Upper lobe of left lung (tissue), 6 donors: Measurements from ENCODE around the gene ASH1L. TPM values are rescaled to one million over a fixed set of nuclear protein-coding genes. Genes with fewer than 3 reads are reported as not detected.
"Not testable (repeated sequence)": the region's sequence is repeated elsewhere in the genome, so short reads cannot be mapped to it uniquely, and the experiment has no call there.

Experiments
- ATAC-seq, 2 donors: fragments of 200-7000 bp; cut with Tn5 transposase; one replicate each; pipeline ENCODE4 v1.9.1; 2022; ENCODE audit warnings: mild to moderate bottlenecking in 2 of 2, moderate library complexity in 2 of 2; ENCODE audit not compliant: low FRiP score in 2 of 2
- DNase-seq, 2 donors: peaks; one replicate each; pipeline ENCODE4 v3.0.0-alpha.2; 2019 to 2020
- H3K27ac ChIP-seq, 4 donors: fragments of 200-600 bp; sonication (generic); one replicate each; pipeline ENCODE4 v1.5.1; 2016 to 2019
- H3K27me3 ChIP-seq, 4 donors: fragments of 200-600 bp; sonication (generic); one replicate each; pipeline ENCODE4 v1.5.1; 2017 to 2019
- H3K36me3 ChIP-seq, 4 donors: fragments of 200-600 bp; sonication (generic); one replicate each; pipeline ENCODE4 v1.5.1; 2016 to 2019
- H3K4me1 ChIP-seq, 4 donors: fragments of 200-600 bp; sonication (generic); one replicate each; pipeline ENCODE4 v1.5.1; 2018 to 2019
- H3K4me3 ChIP-seq, 4 donors: fragments of 200-600 bp; sonication (generic); one replicate each; pipeline ENCODE4 v1.5.1; 2017 to 2019; ENCODE audit warnings: mild to moderate bottlenecking in 2 of 4, moderate library complexity in 1 of 4
- H3K9me3 ChIP-seq, 4 donors: fragments of 200-600 bp; sonication (generic); one replicate each; pipeline ENCODE4 v1.5.1; 2018 to 2019
- EP300 ChIP-seq, 4 donors: sonication (generic); formaldehyde crosslinking; IDR thresholded peaks; one replicate each; pipeline ENCODE4 v1.5.1; 2017; ENCODE audit warnings: antibody characterized with exemption in 4 of 4, control low read depth in 2 of 4
- POLR2A ChIP-seq, 4 donors: fragments of 450-650 bp; IDR thresholded peaks; one replicate each; pipeline ENCODE4 v1.5.1; 2016 to 2017; ENCODE audit warnings: antibody characterized with exemption in 4 of 4, mild to moderate bottlenecking in 2 of 4
- POLR2AphosphoS5 ChIP-seq, 2 donors: sonication (generic); formaldehyde crosslinking; IDR thresholded peaks; one replicate each; pipeline ENCODE4 v1.5.1; 2017; ENCODE audit warnings: antibody characterized with exemption in 2 of 2
- WGBS, 2 donors: methylation state at CpG; one replicate each; pipeline ENCODE4 v1.1.5; 2017 to 2018; 5-methylcytosine and 5-hydroxymethylcytosine counted together
- total RNA-seq, 6 donors: library from RNA; depleted of rRNA in 4 of 6; stranded (reverse); fragments of >200 nt in 4 of 6; gene quantifications; one replicate each; pipeline versions ENCODE4 v1.1.0 to v1.2.1, GENCODE V29; 2016 to 2021
- TF ChIP-seq, protein P1 (sequence below), 6 experiments: fragments of 450-650 bp in 4 of 6; fragments of 200-600 bp in 2 of 6; sonication (generic) in 2 of 6; IDR thresholded peaks; one replicate each; pipeline ENCODE4 v1.5.1; 2016 to 2019; ENCODE audit warnings: antibody characterized with exemption in 6 of 6
- donor health status: DM: no; HTN: no; CAD: no; lungs with moderate emphysema.
- donor health status: DM: no; HTN: yes; CAD: no; lungs with severe emphysema.

The ASH1L gene
- total RNA-seq, 6 donors from 2014 or later: 43.5 to 68.8 (median 55.1) TPM

DNA sequence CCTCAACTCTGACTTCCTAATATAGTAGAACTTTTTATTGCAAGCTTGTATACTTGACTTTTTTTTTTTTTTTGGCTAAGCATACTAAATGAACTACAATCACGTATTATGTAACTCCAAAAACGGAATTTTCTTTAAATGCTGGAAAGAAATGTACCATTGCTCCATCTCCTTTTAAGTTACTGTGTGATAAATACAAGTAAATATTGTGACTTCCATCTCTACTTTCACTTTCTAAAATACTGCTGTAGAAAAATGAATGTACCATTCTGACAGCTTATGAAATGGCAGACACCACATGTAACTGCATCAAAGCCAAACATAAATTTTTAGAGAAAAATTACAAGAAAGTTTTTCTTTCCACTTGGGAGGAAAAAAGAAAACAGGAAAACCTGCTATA is 54.7 kb downstream of the ASH1L start:
- H3K27me3 ChIP-seq: no peaks in the 10 kb centered on the region
- peaks cover 16 to 19% (median 17%) of the 10 kb centered on the region in 4 donors for H3K4me1 ChIP-seq
- no peak for DNase-seq
- no peaks in the 10 kb centered on the region for H3K9me3 ChIP-seq
- 23 to 26% methylated on average over 2 of the region's 2 CpGs for WGBS, 2 donors
- ATAC-seq: no peak
- TF ChIP-seq POLR2A (IDR thresholded peaks at IDR 0.05) (no peak), EP300 (IDR thresholded peaks at IDR 0.05) (no peak), POLR2AphosphoS5 (IDR thresholded peaks at IDR 0.05) (no peak)
- TF ChIP-seq, protein P1, sequence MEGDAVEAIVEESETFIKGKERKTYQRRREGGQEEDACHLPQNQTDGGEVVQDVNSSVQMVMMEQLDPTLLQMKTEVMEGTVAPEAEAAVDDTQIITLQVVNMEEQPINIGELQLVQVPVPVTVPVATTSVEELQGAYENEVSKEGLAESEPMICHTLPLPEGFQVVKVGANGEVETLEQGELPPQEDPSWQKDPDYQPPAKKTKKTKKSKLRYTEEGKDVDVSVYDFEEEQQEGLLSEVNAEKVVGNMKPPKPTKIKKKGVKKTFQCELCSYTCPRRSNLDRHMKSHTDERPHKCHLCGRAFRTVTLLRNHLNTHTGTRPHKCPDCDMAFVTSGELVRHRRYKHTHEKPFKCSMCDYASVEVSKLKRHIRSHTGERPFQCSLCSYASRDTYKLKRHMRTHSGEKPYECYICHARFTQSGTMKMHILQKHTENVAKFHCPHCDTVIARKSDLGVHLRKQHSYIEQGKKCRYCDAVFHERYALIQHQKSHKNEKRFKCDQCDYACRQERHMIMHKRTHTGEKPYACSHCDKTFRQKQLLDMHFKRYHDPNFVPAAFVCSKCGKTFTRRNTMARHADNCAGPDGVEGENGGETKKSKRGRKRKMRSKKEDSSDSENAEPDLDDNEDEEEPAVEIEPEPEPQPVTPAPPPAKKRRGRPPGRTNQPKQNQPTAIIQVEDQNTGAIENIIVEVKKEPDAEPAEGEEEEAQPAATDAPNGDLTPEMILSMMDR (IDR thresholded peaks at IDR 0.05): no peak
- H3K36me3 ChIP-seq: peaks cover 0 to 10% (median 3%) of the 10 kb centered on the region in 4 donors
- H3K27ac ChIP-seq: peak overlapping the region in 1 of 4 donors; percentile 0
- H3K4me3 ChIP-seq: no peak overlapping the region

DNA sequence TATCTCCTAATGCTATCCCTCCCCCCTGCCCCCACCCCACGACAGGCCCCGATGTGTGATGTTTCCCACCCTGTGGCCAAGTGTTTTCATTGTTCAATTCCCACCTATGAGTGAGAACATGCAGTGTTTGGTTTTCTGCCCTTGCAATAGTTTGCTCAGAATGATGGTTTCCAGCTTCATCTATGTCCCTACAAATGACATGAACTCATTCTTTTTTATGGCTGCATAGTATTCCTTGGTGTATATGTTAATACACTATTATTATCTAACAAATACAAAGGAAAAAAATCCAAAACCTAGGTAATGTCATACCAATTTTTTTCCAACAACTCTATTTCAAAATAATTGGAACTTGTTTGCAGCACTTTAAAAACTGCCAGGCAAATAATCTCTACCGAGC is 56.6 kb downstream of the ASH1L start:
- WGBS, 2 donors: 98 to 99% methylated on average over 3 of the region's 3 CpGs
- not testable (repeated sequence) for DNase-seq, H3K27ac ChIP-seq, H3K4me3 ChIP-seq, H3K27me3 ChIP-seq, H3K36me3 ChIP-seq, ATAC-seq, H3K9me3 ChIP-seq
- H3K4me1 ChIP-seq: peaks cover 12 to 19% (median 16%) of the 10 kb centered on the region in 4 donors

DNA sequence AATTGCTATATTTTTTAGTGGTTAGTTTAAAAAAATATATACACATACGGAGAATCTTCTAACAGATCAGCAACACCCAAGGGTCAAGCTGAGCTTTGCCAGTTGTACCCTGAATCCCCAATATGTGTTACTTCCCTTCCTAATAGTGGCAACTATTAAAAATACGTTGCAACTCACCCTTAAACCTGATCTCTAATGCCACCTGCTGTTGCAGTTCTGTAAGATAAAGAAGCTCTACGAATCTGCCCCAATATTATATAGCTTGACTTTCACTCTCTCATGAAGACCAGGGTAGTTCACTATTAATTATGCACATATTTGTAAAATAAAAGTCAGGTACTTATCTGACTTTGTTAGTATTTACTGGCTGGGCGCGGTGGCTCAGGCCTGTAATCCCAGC is 58.4 kb downstream of the ASH1L start:
- Histone ChIP-seq H3K4me1 (peaks cover 22 to 30% (median 26%) of the 10 kb centered on the region in 4 donors), H3K27ac (no peak overlapping the region), H3K27me3 (no peaks in the 10 kb centered on the region), H3K36me3 (no peaks in the 10 kb centered on the region), H3K4me3 (no peak overlapping the region), H3K9me3 (no peaks in the 10 kb centered on the region)
- TF ChIP-seq POLR2A (IDR thresholded peaks at IDR 0.05): no peak
- TF ChIP-seq, protein P1 (IDR thresholded peaks at IDR 0.05): peak in 2 of 6 experiments; percentile 22 to 32
- no peak for TF ChIP-seq POLR2AphosphoS5 (IDR thresholded peaks at IDR 0.05)
- no peak for TF ChIP-seq EP300 (IDR thresholded peaks at IDR 0.05)
- no peak for DNase-seq
- ATAC-seq: peak in 1 of 2 donors; percentile 58
- WGBS, 2 donors: 51 to 61% methylated on average over 5 of the region's 5 CpGs

DNA sequence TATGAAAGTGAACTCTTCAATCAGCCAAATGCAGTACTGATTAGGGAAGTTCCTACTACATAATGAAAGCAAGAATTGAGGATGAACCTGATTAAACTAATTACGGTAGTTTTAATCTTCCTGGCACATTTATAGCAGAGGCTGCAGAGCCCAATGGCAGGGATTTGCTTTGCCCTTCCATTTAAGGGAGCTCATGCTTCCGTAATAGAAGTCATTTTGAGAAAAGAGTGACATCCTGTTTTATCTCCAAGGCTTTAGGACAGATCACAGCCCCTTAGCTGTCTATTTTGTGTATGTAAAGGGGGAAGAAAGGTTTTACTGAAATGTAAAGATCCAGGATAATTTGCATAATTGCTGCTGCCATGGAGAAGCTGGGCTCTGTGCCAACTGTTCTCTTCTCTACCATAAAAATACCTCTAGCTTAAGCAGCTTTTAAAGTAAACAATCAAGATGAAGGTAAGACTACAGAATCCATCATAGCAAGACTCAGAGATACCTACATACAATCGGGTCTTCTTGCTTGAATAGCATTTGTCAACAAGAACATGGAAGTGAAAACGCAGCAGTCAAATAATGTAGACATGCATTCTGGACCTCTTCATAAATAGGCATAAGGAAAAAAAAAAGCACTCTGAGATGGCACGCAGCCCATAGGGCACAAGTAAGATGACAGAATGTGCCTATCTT is 62.5 kb downstream of the ASH1L start:
- no peak for ATAC-seq
- no peak overlapping the region for H3K4me3 ChIP-seq
- TF ChIP-seq POLR2A (IDR thresholded peaks at IDR 0.05): no peak
- TF ChIP-seq, protein P1 (IDR thresholded peaks at IDR 0.05): no peak
- TF ChIP-seq EP300 (IDR thresholded peaks at IDR 0.05): no peak
- no peak for TF ChIP-seq POLR2AphosphoS5 (IDR thresholded peaks at IDR 0.05)
- no peak overlapping the region for H3K27ac ChIP-seq
- peaks cover 6 to 16% (median 14%) of the 10 kb centered on the region in 4 donors for H3K4me1 ChIP-seq
- H3K36me3 ChIP-seq: no peaks in the 10 kb centered on the region
- no peaks in the 10 kb centered on the region for H3K9me3 ChIP-seq
- no peak for DNase-seq
- 57 to 66% methylated on average over 5 of the region's 5 CpGs for WGBS, 2 donors
- H3K27me3 ChIP-seq: no peaks in the 10 kb centered on the region

DNA sequence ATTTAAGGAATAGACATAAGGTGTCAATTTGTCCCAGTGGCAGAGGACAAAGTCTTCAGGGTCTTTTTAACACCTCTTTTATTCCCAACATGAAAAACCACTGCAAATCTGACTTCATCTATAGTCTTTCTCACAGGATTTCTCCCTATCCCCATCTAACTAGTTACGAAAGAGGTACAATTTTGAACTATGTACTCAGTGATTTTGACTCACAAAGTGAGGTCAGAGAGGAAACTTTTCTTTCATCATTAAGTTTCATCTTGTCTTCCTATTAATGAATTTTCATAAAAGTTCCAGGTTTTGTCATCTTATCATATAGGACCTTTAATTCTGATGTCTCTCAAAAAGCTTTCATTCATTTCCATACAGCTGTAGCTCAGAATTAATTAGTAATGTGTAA is 63.3 kb downstream of the ASH1L start:
- H3K27me3 ChIP-seq: no peaks in the 10 kb centered on the region
- TF ChIP-seq POLR2A (IDR thresholded peaks at IDR 0.05): no peak
- TF ChIP-seq, protein P1 (IDR thresholded peaks at IDR 0.05): no peak
- TF ChIP-seq EP300 (IDR thresholded peaks at IDR 0.05): no peak
- no peak for TF ChIP-seq POLR2AphosphoS5 (IDR thresholded peaks at IDR 0.05)
- no peak overlapping the region for H3K4me3 ChIP-seq
- DNase-seq (no peak), ATAC-seq (no peak)
- H3K36me3 ChIP-seq: no peaks in the 10 kb centered on the region
- peaks cover 9 to 20% (median 13%) of the 10 kb centered on the region in 4 donors for H3K4me1 ChIP-seq
- no peak overlapping the region for H3K27ac ChIP-seq
- H3K9me3 ChIP-seq: no peaks in the 10 kb centered on the region
- WGBS, 2 donors: 92 to 93% methylated on average over 1 of the region's 1 CpG

DNA sequence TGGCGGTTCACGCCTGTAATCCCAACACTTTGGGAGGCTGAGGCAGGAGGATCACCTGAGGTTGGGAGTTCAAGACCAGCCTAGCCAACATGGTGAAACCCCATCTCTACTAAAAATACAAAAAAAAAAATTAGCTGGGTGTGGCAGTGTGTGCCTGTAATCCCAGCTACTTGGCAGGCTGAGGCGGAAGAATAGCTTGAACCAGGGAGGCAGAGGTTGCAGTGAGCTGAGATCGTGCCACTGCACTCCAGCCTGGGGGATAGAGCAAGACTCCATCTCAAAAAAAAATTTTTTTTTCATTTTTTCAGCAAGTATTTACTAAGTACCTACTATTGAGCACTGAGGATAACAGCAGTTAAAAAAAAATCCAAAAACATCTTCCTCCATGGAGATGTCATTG is 69.0 kb downstream of the ASH1L start:
- not testable (repeated sequence) for H3K27me3 ChIP-seq, DNase-seq, ATAC-seq, H3K27ac ChIP-seq, H3K4me3 ChIP-seq, H3K36me3 ChIP-seq, H3K9me3 ChIP-seq
- H3K4me1 ChIP-seq: peaks cover 0 to 15% (median 3%) of the 10 kb centered on the region in 4 donors
- WGBS, 2 donors: 96 to 99% methylated on average over 4 of the region's 4 CpGs

DNA sequence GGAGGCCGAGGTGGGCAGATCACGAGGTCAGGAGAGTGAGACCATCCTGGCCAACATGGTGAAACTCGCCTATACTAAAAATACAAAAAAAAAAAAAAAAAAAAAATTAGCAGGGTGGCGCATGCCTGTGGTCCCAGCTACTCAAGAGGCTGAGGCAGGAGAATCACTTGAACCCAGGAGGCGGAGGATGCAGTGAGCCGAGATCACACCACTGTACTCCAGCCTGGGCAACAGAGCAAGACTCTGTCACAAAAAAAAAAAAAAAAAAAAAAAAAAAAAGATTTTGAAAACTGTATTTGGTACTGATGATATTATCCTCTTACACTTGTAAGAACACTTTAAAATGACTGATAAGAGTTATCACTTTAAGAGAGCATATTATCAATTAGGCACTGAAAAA is 74.2 kb downstream of the ASH1L start:
- H3K27ac ChIP-seq, H3K4me3 ChIP-seq, H3K9me3 ChIP-seq, H3K36me3 ChIP-seq, H3K4me1 ChIP-seq, H3K27me3 ChIP-seq, ATAC-seq, DNase-seq: not testable (repeated sequence)
- WGBS, 2 donors: 95% methylated on average over 6 of the region's 6 CpGs
